Measurements from ENCODE around the gene FBN1. TPM values are rescaled to one million over a fixed set of nuclear protein-coding genes. Genes with fewer than 3 reads are reported as not detected.
A peak's percentile ranks its signal among the peaks of the same experiment; 100 is the strongest.

The FBN1 gene
- total and polyA plus RNA-seq, 10 of the 15 experiments (the other 5 are each of a cell fraction or from before 2014, with no cell fraction given) = 2.2 to 15.3 (median 7.0) TPM

- no TSS peak for BruUV-seq (replicated peaks)
- no peak overlapping the region for H3K27ac ChIP-seq (ENCODE audit: control insufficient read depth, insufficient read depth)
- peaks cover 0 to 7% of the 10 kb centered on the region in 2 experiments; a peak in 2 of 4 replicates for H3K36me3 ChIP-seq (ENCODE audit: control insufficient read depth in 2 of 2, insufficient read depth in 2 of 2, low read length in 1 of 2)
- in situ Hi-C loops (cut with MboI) = no loop called here
- TF ChIP-seq TCF12 (IDR thresholded peaks at IDR 0.05; ENCODE audit: low read depth, low read length) (no peak), STAT1 (conservative IDR thresholded peaks at IDR 0.05) (no peak), GATAD2B (conservative IDR thresholded peaks at IDR 0.05; ENCODE audit: low read depth) (no peak)
- TF ChIP-seq, protein P1, sequence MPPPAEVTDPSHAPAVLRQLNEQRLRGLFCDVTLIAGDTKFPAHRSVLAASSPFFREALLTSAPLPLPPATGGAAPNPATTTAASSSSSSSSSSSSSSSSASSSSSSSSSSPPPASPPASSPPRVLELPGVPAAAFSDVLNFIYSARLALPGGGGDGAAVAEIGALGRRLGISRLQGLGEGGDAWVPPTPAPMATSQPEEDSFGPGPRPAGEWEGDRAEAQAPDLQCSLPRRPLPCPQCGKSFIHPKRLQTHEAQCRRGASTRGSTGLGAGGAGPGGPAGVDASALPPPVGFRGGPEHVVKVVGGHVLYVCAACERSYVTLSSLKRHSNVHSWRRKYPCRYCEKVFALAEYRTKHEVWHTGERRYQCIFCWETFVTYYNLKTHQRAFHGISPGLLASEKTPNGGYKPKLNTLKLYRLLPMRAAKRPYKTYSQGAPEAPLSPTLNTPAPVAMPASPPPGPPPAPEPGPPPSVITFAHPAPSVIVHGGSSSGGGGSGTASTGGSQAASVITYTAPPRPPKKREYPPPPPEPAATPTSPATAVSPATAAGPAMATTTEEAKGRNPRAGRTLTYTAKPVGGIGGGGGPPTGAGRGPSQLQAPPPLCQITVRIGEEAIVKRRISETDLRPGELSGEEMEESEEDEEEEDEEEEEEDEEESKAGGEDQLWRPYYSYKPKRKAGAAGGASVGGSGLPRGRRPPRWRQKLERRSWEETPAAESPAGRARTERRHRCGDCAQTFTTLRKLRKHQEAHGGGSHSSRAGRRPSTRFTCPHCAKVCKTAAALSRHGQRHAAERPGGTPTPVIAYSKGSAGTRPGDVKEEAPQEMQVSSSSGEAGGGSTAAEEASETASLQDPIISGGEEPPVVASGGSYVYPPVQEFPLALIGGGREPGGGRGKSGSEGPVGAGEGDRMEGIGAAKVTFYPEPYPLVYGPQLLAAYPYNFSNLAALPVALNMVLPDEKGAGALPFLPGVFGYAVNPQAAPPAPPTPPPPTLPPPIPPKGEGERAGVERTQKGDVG (CRISPR knock-in tag; IDR thresholded peaks at IDR 0.05) = no peak
- TF ChIP-seq, protein P2, sequence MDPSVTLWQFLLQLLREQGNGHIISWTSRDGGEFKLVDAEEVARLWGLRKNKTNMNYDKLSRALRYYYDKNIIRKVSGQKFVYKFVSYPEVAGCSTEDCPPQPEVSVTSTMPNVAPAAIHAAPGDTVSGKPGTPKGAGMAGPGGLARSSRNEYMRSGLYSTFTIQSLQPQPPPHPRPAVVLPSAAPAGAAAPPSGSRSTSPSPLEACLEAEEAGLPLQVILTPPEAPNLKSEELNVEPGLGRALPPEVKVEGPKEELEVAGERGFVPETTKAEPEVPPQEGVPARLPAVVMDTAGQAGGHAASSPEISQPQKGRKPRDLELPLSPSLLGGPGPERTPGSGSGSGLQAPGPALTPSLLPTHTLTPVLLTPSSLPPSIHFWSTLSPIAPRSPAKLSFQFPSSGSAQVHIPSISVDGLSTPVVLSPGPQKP (IDR thresholded peaks at IDR 0.05; ENCODE audit: low read depth, low read length) = no peak
- peak; percentile 81 for ATAC-seq
- no peaks in the 10 kb centered on the region for H3K79me2 ChIP-seq (ENCODE audit: control insufficient read depth, insufficient read depth, low read length)
- POLR2A ChIA-PET = no interaction called here
- intact Hi-C loops (cut with micrococcal nuclease; ENCODE audit: unreplicated experiment) = no loop called here
- H3K4me2 ChIP-seq (ENCODE audit: control insufficient read depth, insufficient read depth) = no peak overlapping the region
- CTCF ChIA-PET = interaction anchor here (1.2 kb wide), 1 partner anchor 21 kb away, joined by 3 read pairs; no protein-coding TSS in a partner anchor
- DNase-seq (ENCODE audit: low read depth, low spot score) = peak; percentile 20
- H3K9ac ChIP-seq (ENCODE audit: control insufficient read depth, insufficient read depth, low read length) = no peak overlapping the region
- H3K4me1 ChIP-seq (ENCODE audit: control insufficient read depth, insufficient read depth, low read length) = no peaks in the 10 kb centered on the region
- no peaks in the 10 kb centered on the region for H3K9me3 ChIP-seq (replicated peaks; ENCODE audit: control insufficient read depth, insufficient read depth, low read length)
- whole genome bisulfite sequencing (ENCODE audit: insufficient coverage, insufficient replicate concordance, low lambda C conversion rate, missing lambda C conversion rate) = 5% methylated on average over 2 of the region's 2 CpGs
- FAIRE-seq = no peak
- no peak overlapping the region for H3K4me3 ChIP-seq
- no peaks in the 10 kb centered on the region for H3K27me3 ChIP-seq (replicated peaks in 1 of 2; ENCODE audit: control insufficient read depth in 2 of 2, insufficient read depth in 2 of 2, low read length in 1 of 2)
- no peaks in the 10 kb centered on the region for H4K20me1 ChIP-seq (ENCODE audit: control insufficient read depth, insufficient read depth)
- no peak overlapping the region for H2AFZ ChIP-seq (ENCODE audit: control insufficient read depth, low read depth, low read length)
- RAD21 ChIA-PET (ENCODE audit: unreplicated experiment) = no interaction called here
- SMC1A ChIA-PET (ENCODE audit: uncharacterized antibody, unreplicated experiment) = interaction anchor here (0.6 to 1.1 kb wide), 4 partner anchors 16 to 127 kb away, joined by 3 to 4 read pairs (median 3); no protein-coding TSS in a partner anchor
Measured at GRCh38 chr15:48486228-48486627, 159.3 kb downstream of the FBN1 start.
